Gastroesophageal sphincter (tissue), 4 donors: Measurements from ENCODE around the gene COL12A1. TPM values are rescaled to one million over a fixed set of nuclear protein-coding genes. Genes with fewer than 3 reads are reported as not detected.

Experiments used
- ATAC-seq: fragments of 150-250 bp; one replicate; pipeline ENCODE4 v1.9.1; 2016; ENCODE audit warnings: mild to moderate bottlenecking, moderate library complexity
- H3K27ac ChIP-seq, 4 donors: fragments of 200-600 bp; sonication (generic) in 3 of 4; 1 replicate in 3 of 4; 2 replicates in 1 of 4; pipeline ENCODE4 v1.5.1; 2016 to 2019
- H3K27me3 ChIP-seq: fragments of 200-600 bp; sonication (generic); one replicate; pipeline ENCODE4 v1.5.1; 2019
- H3K36me3 ChIP-seq, 2 donors: fragments of 200-600 bp; sonication (generic); one replicate each; pipeline ENCODE4 v1.5.1; 2019; ENCODE audit warnings: control low read depth in 1 of 2
- H3K4me1 ChIP-seq, 3 donors: fragments of 200-600 bp; sonication (generic); 1 replicate in 2 of 3; 2 replicates in 1 of 3; pipeline ENCODE4 v1.5.1; 2016 to 2019; ENCODE audit warnings: control low read depth in 2 of 3
- H3K4me3 ChIP-seq, 2 donors: fragments of 200-600 bp; sonication (generic); one replicate each; pipeline ENCODE4 v1.5.1; 2019; ENCODE audit warnings: mild to moderate bottlenecking in 1 of 2, moderate library complexity in 1 of 2
- H3K9me3 ChIP-seq, 3 donors: fragments of 200-600 bp; sonication (generic); one replicate each; pipeline ENCODE4 v1.5.1; 2017 to 2019; ENCODE audit warnings: control low read depth in 2 of 3
- EP300 ChIP-seq: sonication (generic); formaldehyde crosslinking; IDR thresholded peaks from one replicate; pipeline ENCODE4 v1.6.1; 2017; ENCODE audit warnings: antibody characterized with exemption, mild to moderate bottlenecking
- POLR2A ChIP-seq, 2 donors: fragments of 450-650 bp; IDR thresholded peaks; one replicate each; pipeline ENCODE4 v1.6.1; 2017; ENCODE audit warnings: antibody characterized with exemption in 2 of 2, mild to moderate bottlenecking in 2 of 2, moderate library complexity in 1 of 2
- POLR2AphosphoS5 ChIP-seq: sonication (generic); formaldehyde crosslinking; IDR thresholded peaks from one replicate; pipeline ENCODE4 v1.6.1; 2017; ENCODE audit warnings: antibody characterized with exemption
- WGBS, 2 donors: methylation state at CpG; one replicate each; pipeline ENCODE4 v1.1.5; 2018; ENCODE audit warnings: low coverage in 1 of 2; 5-methylcytosine and 5-hydroxymethylcytosine counted together
- total RNA-seq, 4 donors: library from RNA; depleted of rRNA; stranded (reverse); fragments of >200 nt; gene quantifications; one replicate each; pipeline ENCODE4 v1.1.0, GENCODE V29; 2016
- TF ChIP-seq, protein P1 (sequence below), 4 experiments: fragments of 200-600 bp in 2 of 4; fragments of 450-650 bp in 2 of 4; sonication (generic) in 1 of 4; IDR thresholded peaks; one replicate each; pipeline ENCODE4 v1.5.1; 2017 to 2019; ENCODE audit warnings: antibody characterized with exemption in 4 of 4, mild to moderate bottlenecking in 2 of 4, moderate library complexity in 2 of 4

The COL12A1 gene
- total RNA-seq, 4 donors from 2014 or later: 101 to 560 (median 237) TPM

DNA sequence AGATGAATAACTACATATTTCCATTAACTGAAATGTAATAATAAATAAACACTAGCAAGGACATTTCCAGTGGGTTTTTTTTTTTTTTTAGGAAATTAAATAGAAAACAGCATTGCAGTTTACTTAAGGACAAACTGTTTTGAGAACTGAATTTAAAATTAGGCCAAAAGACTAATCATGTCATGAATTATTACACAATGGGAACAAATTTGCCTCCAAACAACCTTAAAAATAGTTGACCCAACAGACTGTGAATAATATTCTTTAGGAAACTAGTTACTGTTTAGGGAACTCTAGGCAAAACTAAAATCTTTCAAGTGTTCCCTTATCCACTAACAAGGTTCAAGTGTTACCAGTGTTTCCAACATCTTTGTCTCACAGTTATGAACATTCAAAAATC is 16.4 kb upstream of the COL12A1 start:
- no peak overlapping the region for H3K27ac ChIP-seq
- ATAC-seq: no peak
- H3K9me3 ChIP-seq: no peaks in the 10 kb centered on the region
- no peak overlapping the region for H3K4me3 ChIP-seq
- no peaks in the 10 kb centered on the region for H3K27me3 ChIP-seq
- TF ChIP-seq POLR2AphosphoS5 (peak; percentile 37), POLR2A (IDR thresholded peaks at IDR 0.05) (no peak), EP300 (no peak)
- TF ChIP-seq, protein P1, sequence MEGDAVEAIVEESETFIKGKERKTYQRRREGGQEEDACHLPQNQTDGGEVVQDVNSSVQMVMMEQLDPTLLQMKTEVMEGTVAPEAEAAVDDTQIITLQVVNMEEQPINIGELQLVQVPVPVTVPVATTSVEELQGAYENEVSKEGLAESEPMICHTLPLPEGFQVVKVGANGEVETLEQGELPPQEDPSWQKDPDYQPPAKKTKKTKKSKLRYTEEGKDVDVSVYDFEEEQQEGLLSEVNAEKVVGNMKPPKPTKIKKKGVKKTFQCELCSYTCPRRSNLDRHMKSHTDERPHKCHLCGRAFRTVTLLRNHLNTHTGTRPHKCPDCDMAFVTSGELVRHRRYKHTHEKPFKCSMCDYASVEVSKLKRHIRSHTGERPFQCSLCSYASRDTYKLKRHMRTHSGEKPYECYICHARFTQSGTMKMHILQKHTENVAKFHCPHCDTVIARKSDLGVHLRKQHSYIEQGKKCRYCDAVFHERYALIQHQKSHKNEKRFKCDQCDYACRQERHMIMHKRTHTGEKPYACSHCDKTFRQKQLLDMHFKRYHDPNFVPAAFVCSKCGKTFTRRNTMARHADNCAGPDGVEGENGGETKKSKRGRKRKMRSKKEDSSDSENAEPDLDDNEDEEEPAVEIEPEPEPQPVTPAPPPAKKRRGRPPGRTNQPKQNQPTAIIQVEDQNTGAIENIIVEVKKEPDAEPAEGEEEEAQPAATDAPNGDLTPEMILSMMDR (IDR thresholded peaks at IDR 0.05): no peak
- peaks cover 0 to 15% (median 3%) of the 10 kb centered on the region in 3 donors for H3K4me1 ChIP-seq
- H3K36me3 ChIP-seq: no peaks in the 10 kb centered on the region

DNA sequence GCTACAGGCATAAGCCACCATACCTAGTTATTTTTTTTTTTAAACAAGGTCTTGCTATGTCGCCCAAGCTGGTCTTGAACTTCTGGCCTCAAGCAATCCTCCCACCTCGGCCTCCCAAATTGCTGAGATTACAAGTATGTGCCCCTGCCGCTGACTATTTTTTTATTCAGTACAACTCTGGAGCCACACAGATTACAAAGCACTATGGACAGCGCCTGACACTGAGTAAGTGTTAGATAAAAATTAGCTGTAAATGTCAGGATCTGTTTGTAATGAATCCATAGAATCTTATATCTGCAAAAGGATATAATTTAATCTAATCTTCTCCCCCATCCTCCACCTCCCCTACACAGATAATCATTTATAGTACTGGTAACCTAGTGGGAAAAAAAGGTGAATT is 15.3 kb upstream of the COL12A1 start:
- ATAC-seq: no peak

DNA sequence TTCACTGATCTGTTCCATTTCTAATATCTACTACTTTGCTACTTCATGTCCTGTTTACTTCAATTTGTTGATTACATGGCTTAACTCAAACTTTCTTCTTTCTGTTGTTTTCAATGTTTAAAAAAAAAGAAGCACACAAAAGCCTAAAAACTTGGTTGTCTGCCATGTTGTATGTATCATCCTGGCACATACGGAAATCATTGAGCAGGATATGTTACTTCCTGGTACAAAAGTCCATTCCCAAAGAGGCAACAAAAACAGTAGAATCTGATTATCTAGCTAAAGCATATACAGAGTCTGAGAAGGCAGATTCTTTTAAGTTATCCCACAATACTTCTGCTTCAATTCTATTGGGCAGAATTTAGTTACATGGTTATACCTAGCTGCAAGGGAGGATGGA is 14.5 kb upstream of the COL12A1 start:
- no peak for ATAC-seq
- Histone ChIP-seq H3K27ac (no peak overlapping the region), H3K36me3 (no peaks in the 10 kb centered on the region), H3K9me3 (no peaks in the 10 kb centered on the region), H3K27me3 (no peaks in the 10 kb centered on the region), H3K4me3 (no peak overlapping the region), H3K4me1 (peaks cover 0 to 17% (median 3%) of the 10 kb centered on the region in 3 donors)
- WGBS, 2 donors: 60 to 77% methylated on average over 1 of the region's 1 CpG
- TF ChIP-seq EP300: no peak

More for the DNA sequence above, 15.3 kb upstream of the COL12A1 start:
- no peaks in the 10 kb centered on the region for H3K36me3 ChIP-seq
- no peaks in the 10 kb centered on the region for H3K27me3 ChIP-seq
- no peaks in the 10 kb centered on the region for H3K9me3 ChIP-seq
- no peak overlapping the region for H3K27ac ChIP-seq
- WGBS, 2 donors: 85 to 91% methylated on average over 2 to 4 of the region's 4 CpGs
- no peak overlapping the region for H3K4me3 ChIP-seq
- TF ChIP-seq, protein P1 (IDR thresholded peaks at IDR 0.05): no peak
- TF ChIP-seq EP300: no peak
- no peak for TF ChIP-seq POLR2A (IDR thresholded peaks at IDR 0.05)
- TF ChIP-seq POLR2AphosphoS5: no peak
- peaks cover 0 to 17% (median 3%) of the 10 kb centered on the region in 3 donors for H3K4me1 ChIP-seq

DNA sequence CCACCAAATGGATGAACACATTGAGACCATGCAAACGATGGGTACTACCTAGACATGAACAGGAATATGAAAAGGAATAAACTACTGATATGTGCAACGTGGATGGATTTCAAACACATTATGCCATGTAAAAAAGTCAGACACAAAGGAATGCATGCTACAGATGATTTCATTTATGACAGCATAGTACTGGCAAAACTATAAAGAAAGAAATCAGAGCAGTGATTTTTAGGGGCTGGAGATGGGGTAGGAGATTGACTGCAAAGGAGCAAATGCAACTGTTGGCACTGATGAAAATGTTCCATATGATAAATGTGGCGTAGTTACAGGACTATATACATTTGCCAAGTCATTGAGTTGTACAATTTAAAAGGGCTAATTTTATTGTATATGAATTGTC is 13.4 kb upstream of the COL12A1 start:
- ATAC-seq: no peak
- no peaks in the 10 kb centered on the region for H3K9me3 ChIP-seq
- H3K4me1 ChIP-seq: peaks cover 0 to 17% (median 3%) of the 10 kb centered on the region in 3 donors
- H3K36me3 ChIP-seq: no peaks in the 10 kb centered on the region
- no peaks in the 10 kb centered on the region for H3K27me3 ChIP-seq
- TF ChIP-seq EP300 (no peak), POLR2AphosphoS5 (no peak)
- H3K27ac ChIP-seq: no peak overlapping the region
- no peak overlapping the region for H3K4me3 ChIP-seq
- 59 to 67% methylated on average over 3 of the region's 3 CpGs for WGBS, 2 donors

DNA sequence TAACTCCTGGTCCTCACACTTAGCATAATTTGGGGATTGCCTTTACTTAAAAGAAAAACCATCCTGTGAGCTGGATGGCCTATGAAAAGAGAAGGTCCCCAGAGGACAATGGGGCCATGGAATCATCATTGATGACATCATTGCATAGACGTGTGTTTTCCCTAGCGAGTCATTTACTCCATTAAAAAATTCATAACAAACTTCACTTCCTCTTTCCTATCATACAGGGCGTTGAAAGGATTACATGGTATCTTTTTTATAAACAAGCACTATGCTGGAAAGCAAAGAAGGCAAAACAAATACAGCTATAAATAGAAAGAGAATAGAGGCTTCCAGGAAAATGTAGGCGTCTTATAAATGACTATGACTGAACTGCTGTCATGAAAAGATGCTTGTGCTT is 11.3 kb upstream of the COL12A1 start:
- no peaks in the 10 kb centered on the region for H3K9me3 ChIP-seq
- TF ChIP-seq EP300 (no peak), POLR2AphosphoS5 (no peak), POLR2A (IDR thresholded peaks at IDR 0.05) (no peak)
- TF ChIP-seq, protein P1 (IDR thresholded peaks at IDR 0.05): no peak
- peaks cover 0 to 9% (median 0%) of the 10 kb centered on the region in 3 donors for H3K4me1 ChIP-seq
- no peaks in the 10 kb centered on the region for H3K36me3 ChIP-seq
- peak; percentile 79 for ATAC-seq
- 0 to 5% methylated on average over 4 of the region's 4 CpGs for WGBS, 2 donors
- no peaks in the 10 kb centered on the region for H3K27me3 ChIP-seq
- peak overlapping the region in 1 of 4 donors; percentile 21 for H3K27ac ChIP-seq
- no peak overlapping the region for H3K4me3 ChIP-seq

DNA sequence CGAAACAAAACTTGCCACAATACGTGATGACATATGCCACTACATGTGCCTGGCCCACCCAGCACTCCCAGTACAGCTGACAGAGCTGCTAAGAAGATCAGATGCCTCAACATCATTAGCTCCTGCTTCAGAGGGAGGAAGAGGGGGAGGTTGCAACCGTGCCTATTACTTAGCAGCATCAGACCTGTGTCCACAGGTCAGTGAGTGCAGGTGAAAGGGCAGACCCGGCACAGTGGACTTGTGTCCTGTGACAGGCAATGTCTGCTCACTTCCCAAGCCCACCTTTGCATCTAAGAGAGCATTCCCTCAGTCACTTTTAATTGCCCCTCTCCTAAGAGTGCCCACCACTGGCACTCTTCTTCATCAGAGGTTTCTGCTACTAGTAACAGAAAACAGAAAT is 9.4 kb upstream of the COL12A1 start:
- 78 to 94% methylated on average over 2 to 4 of the region's 4 CpGs for WGBS, 2 donors
- H3K36me3 ChIP-seq: no peaks in the 10 kb centered on the region
- H3K4me1 ChIP-seq: peaks cover 0 to 16% (median 0%) of the 10 kb centered on the region in 3 donors
- H3K9me3 ChIP-seq: no peaks in the 10 kb centered on the region
- H3K4me3 ChIP-seq: no peak overlapping the region
- no peak overlapping the region for H3K27ac ChIP-seq
- TF ChIP-seq POLR2AphosphoS5 (no peak), POLR2A (IDR thresholded peaks at IDR 0.05) (no peak), EP300 (no peak)
- TF ChIP-seq, protein P1 (IDR thresholded peaks at IDR 0.05): no peak
- ATAC-seq: no peak
- H3K27me3 ChIP-seq: no peaks in the 10 kb centered on the region
